ENCODE data around the gene ZNF618.
A peak's percentile ranks its signal among the peaks of the same experiment; 100 is the strongest.

Gene ZNF618, protein sequence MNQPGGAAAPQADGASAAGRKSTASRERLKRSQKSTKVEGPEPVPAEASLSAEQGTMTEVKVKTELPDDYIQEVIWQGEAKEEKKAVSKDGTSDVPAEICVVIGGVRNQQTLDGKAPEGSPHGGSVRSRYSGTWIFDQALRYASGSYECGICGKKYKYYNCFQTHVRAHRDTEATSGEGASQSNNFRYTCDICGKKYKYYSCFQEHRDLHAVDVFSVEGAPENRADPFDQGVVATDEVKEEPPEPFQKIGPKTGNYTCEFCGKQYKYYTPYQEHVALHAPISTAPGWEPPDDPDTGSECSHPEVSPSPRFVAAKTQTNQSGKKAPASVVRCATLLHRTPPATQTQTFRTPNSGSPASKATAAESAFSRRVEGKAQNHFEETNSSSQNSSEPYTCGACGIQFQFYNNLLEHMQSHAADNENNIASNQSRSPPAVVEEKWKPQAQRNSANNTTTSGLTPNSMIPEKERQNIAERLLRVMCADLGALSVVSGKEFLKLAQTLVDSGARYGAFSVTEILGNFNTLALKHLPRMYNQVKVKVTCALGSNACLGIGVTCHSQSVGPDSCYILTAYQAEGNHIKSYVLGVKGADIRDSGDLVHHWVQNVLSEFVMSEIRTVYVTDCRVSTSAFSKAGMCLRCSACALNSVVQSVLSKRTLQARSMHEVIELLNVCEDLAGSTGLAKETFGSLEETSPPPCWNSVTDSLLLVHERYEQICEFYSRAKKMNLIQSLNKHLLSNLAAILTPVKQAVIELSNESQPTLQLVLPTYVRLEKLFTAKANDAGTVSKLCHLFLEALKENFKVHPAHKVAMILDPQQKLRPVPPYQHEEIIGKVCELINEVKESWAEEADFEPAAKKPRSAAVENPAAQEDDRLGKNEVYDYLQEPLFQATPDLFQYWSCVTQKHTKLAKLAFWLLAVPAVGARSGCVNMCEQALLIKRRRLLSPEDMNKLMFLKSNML

GRCh38 chr9:113876151-113876992, at the start of gene ZNF618:
TSS of gene ZNF618 (plus strand) at chr9:113876309. CDS start at chr9:113876381, 72 bp downstream.
- peak; percentile 4 for DNase-seq

GRCh38 chr9:113828221-113828620, 47.9 kb upstream of the ZNF618 start:
- DNase-seq: no peak

DNA sequence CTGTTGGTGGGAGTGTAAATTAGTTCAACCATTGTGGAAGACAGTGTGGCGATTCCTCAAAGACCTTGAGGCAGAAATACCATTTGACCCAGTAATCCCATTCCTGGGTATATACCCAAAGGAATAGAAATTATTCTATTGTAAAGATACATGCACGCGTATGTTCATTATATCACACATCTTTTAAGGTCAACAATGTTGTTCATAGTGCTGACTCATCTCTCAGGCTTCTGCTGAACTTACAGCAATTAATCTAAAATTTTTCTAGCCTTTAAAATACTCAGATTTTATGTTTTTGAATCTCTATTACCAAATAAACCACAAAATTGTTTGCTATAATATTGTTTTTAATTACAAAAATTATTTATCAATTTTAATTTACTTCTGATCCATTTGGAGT, 38.8 kb upstream of the ZNF618 start:
- DNase-seq: no peak

DNA sequence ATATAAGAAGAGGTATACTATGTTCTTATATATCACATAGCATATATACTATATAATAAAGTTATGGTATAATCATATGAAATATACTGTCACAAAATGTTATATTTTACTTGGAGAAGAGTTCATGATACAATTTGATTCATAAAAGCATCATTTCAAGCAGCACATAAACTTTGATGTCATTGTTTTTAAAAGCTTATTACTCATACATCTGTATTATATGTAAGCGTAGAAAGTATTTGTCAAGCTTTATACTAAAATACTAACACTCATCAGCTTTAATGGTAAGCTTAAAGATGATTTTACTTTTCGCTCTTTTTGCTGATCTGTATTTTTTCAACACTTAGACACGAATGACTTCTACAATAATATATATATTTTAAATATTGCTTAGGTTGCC, 34.0 kb upstream of the ZNF618 start:
- no peak for DNase-seq

DNA sequence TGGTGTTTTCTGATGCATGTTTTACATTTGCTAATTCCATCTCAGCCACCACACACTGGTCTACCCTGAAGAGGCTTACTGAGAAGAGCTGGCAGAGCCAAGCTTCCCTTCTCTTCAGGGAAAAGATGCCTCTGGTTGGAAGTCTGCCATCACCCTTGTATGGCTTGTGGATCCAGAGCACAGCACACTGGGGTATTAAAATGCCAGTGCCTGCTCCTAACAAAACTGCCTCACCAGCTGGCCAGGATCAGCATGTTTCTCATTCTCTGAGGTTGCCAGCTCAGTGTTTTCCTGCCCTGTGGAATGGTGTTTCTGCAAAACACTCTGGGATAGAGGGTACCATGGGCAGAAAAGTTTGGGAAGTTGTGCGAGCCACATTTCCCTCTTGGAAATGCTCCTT, 31.6 kb upstream of the ZNF618 start:
- DNase-seq: no peak

DNA sequence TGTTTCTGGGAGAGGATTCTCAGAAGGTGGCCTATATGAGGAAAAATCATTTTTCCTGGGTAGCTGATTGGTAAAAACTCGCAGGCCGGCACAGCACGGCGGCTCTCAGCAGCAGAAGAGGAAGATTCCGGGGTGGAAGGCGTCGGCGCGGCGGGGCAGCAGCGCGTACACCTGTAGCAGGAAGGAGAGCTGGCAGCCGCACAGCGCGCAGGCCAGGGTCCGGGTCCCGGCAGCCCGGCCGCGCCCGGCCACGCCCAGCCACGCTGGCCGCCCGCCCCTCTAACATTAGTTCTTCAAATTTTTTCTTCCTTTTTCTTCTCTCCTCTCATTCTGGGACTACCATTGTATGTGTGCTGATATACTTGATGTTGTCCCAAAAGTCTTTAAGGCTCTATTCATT, 24.8 kb upstream of the ZNF618 start:
- DNase-seq: no peak

- no peak for DNase-seq
Observed at GRCh38 chr9:113851873-113852272, 24.2 kb upstream of the ZNF618 start.

- DNase-seq: no peak
Observed at GRCh38 chr9:113853333-113853732, 22.8 kb upstream of the ZNF618 start.

- DNase-seq: no peak
Observed at GRCh38 chr9:113854310-113854709, 21.8 kb upstream of the ZNF618 start.

DNA sequence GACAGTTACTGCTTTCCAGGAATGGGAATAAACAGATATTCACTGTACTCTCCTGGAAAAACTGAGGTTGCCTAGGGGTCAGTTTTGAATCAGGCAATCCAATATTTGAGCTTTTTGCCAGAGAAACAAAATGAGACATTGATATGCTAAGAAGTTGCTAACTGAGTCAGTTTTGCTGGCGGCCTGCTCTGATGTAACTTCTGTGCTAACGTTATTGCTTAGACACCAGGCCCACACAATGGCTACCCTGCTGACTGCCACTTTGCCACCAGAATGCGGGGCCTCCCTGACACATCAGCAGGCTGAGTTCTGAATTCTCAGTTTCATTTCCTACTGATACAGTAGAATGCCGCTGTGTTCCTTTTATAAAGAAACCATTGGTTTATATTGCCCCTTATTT, 18.2 kb upstream of the ZNF618 start:
- DNase-seq: peak; percentile 7

DNA sequence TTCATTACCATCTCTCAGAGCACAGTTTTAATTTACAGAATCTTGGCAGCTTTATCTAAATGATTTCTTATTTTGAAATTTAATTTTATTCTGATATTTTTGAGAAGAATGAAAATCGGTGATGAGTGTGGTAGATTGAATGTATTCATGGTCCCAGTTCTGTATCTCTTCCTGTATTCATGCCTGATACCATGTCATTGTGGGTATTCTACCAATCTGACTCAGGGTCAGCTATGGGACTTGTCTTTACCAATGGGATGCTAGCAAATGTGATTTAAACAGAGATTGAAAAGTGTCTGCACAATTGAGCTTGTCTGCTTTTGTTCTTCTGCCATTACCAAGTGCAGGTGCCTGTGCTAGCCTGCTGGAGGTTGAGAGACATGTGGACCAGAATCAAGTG, 17.8 kb upstream of the ZNF618 start:
- no peak for DNase-seq

GRCh38 chr9:113863345-113863744, 12.8 kb upstream of the ZNF618 start:
- DNase-seq: no peak

GRCh38 chr9:113868501-113868900, 7.6 kb upstream of the ZNF618 start:
- DNase-seq: no peak

DNA sequence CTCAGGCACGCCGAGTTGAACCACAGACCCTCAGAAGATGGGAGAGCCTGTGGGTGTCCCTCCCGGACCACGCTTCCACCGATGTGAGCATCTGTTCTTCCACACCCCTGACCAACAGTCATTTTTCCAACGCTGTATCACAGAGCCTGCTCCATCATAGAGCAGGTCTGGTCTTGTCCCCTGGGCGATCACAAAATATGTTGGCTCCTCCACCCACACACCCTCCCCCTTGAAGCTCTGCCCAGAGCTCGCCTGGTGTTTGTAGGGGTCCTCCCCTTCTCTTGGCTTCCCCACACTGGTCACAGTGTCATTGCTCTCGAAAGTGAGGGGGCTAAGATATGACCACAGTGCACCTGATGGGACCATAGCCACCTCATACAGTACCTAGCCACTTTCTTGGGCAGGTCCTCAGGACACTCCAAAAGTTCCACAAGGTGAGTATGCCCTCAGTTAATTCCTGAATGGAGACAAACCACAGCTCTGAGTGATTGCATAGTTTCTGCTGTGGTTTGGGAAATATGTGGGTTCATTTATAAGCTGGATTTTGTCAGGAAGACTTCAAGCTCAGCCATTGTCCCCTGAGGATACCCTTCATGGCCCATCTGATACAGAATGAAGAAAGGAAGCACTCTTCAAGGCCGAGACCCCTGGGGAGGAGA, 3.5 kb upstream of the ZNF618 start:
- no peak for DNase-seq

DNA sequence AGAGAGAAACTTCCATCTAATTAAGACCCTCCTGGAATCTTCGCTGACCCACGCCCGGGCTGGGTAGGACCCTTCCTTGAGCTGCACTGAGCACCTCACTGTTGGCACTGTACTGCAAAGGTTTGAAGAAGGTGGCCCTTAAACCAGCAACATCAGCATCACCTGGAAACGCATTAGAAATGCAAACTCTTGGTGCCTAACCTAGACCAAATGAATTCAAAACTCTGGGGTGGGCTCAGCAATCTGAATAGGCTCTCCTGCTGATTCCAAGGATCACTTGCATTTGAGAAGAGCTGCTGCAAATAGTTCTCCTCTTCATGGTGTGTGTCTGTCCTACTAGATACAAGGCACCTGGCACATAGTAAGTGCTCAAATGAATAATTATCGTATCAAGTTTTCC, 2.7 kb upstream of the ZNF618 start:
- DNase-seq: no peak

GRCh38 chr9:113873926-113874325, 2.2 kb upstream of the ZNF618 start:
- no peak for DNase-seq

GRCh38 chr9:113875459-113876150, 504 bp upstream of the ZNF618 start:
- no peak for DNase-seq

DNA sequence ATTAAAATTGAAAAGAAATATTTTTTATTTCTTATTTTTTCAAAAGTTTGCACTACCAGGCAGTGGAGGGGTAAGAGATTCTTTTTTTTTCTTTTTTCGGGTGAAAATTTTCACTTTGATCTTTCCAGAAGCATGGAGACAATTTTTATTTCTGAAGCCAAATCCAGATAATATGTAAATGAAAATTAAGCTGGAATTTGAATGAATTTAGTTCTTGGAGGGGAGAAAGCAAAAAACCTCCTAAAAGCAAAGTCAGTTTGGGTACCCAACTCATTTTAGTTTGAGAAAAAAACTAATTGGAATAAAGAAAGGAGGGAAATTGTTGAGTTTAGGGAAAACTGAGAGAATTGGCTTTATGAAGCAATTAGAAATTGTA, 872 bp downstream of the ZNF618 start:
- DNase-seq: no peak

- DNase-seq: no peak
Observed at GRCh38 chr9:113879318-113879717, 3.2 kb downstream of the ZNF618 start.

- DNase-seq: no peak
Observed at GRCh38 chr9:113879911-113880310, 3.8 kb downstream of the ZNF618 start.

DNA sequence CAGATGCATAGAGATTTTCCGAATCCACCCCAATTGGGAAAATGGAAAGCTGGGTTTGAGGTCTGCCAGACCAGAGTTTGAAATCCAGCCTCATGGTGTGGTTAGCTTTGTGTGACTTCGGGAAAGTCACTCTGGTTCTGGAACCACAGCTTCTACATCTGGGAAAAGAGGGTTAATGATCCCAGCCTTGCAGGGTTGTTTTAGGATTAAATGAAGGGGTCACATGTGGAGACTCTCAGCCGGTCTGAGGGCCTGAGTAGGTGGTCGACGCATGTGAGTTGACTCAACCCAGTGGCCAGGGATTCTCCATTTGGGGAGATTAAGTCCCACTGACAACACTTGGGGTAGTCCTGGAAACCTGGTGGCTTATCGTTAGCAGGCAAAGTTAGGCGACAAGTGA, 6.1 kb downstream of the ZNF618 start:
- no peak for DNase-seq

DNA sequence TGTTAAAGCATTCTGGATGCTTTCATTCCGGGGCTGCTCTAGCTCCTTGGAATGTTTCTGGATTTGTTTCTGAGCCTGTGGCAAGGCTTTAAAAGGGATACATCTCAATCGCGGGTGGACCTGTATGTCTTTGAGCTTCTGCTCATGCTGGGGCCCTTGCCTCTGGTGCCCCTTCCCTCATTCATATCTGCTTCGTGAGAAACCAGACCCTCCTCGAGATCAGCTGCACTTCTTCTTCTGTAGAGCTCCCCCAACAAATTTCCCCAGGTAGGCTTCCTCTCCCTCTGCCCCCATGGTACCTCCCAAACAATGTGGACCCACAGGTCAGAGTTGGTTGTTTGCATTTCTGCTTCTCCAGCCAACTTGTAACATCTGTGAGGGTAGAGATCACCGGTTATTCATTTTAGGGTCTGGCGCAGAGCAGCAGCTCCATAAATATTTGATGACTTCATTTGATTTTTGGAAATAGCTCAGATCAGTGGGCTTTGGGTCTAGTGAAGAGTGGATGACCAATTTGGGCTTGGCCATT, 6.6 kb downstream of the ZNF618 start:
- no peak for DNase-seq

Measured in activated naive CD4-positive, alpha-beta T cell treated with Interleukin-2 at 50 U/mL for 16 hours (primary cell).